Measurements from ENCODE around the gene RAB8B. TPM values are rescaled to one million over a fixed set of nuclear protein-coding genes. Genes with fewer than 3 reads are reported as not detected.
A peak's percentile ranks its signal among the peaks of the same experiment; 100 is the strongest.

Gene RAB8B
- total and polyA plus RNA-seq, 7 donors, result 6.5 to 30.4 (median 21.7) TPM

DNA sequence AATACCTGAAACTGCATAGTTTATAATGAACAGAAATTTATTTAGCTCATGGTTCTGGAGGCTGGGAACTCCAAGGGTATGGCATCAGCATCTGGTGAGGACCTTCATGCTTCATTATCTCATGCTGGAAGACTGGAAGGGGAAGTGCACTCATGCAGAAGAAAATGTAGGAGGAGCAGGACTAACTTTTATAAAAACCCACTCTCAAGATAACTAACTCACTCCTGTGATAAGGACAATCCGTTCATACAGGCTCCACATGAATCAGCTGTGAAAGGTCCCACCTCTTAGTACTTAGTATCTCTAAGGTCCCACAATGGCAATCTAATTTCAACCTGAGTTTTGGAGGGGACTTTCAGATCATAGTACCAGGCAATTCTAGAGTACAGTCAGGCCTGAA is 54.4 kb downstream of the RAB8B start:
- TF ChIP-seq POLR2AphosphoS5 (IDR thresholded peaks at IDR 0.05) (no peak), EP300 (IDR thresholded peaks at IDR 0.05) (no peak), POLR2A (IDR thresholded peaks at IDR 0.05) (no peak)
- TF ChIP-seq, protein P1, sequence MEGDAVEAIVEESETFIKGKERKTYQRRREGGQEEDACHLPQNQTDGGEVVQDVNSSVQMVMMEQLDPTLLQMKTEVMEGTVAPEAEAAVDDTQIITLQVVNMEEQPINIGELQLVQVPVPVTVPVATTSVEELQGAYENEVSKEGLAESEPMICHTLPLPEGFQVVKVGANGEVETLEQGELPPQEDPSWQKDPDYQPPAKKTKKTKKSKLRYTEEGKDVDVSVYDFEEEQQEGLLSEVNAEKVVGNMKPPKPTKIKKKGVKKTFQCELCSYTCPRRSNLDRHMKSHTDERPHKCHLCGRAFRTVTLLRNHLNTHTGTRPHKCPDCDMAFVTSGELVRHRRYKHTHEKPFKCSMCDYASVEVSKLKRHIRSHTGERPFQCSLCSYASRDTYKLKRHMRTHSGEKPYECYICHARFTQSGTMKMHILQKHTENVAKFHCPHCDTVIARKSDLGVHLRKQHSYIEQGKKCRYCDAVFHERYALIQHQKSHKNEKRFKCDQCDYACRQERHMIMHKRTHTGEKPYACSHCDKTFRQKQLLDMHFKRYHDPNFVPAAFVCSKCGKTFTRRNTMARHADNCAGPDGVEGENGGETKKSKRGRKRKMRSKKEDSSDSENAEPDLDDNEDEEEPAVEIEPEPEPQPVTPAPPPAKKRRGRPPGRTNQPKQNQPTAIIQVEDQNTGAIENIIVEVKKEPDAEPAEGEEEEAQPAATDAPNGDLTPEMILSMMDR (IDR thresholded peaks at IDR 0.05), result no peak
- Histone ChIP-seq H3K4me3 (no peak overlapping the region), H3K27me3 (no peaks in the 10 kb centered on the region), H3K4me1 (peaks cover 0 to 28% (median 26%) of the 10 kb centered on the region in 4 donors), H3K9me3 (no peaks in the 10 kb centered on the region), H3K27ac (peak overlapping the region; percentile 33 to 66 (median 56)), H3K36me3 (peaks cover 0 to 18% (median 2%) of the 10 kb centered on the region in 4 donors)
- intact Hi-C loops (cut with DNase I), result no loop called here
- no peak for DNase-seq
- 74 to 86% methylated on average over 1 of the region's 1 CpG for WGBS, 2 donors

DNA sequence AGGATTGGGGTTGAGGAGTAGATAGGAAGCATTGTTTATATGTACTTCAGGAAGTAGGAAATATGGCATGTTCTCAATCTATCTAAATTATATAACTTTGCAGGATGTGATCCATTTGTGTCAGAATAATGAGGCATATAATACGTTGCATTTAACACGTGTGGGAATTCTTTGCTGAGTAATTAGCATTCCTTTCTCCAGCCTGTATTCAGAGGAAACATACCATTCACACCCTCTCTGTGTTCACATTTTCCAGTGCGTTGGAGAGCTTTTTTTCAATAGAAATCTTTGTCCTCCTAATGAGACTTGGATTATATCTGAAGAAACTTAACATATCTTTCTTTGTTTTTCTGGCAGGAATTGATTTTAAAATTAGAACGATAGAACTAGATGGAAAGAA is 55.0 kb downstream of the RAB8B start:
- 65 to 75% methylated on average over 4 of the region's 4 CpGs for WGBS, 2 donors
- Histone ChIP-seq H3K9me3 (no peaks in the 10 kb centered on the region), H3K36me3 (peaks cover 0 to 18% (median 2%) of the 10 kb centered on the region in 4 donors), H3K4me3 (no peak overlapping the region), H3K27ac (peak overlapping the region; percentile 33 to 66 (median 56)), H3K27me3 (no peaks in the 10 kb centered on the region), H3K4me1 (peaks cover 0 to 31% (median 27%) of the 10 kb centered on the region in 4 donors)
- intact Hi-C loops (cut with DNase I), result no loop called here
- peak in 1 of 4 donors; percentile 33 for TF ChIP-seq POLR2AphosphoS5 (IDR thresholded peaks at IDR 0.05)
- TF ChIP-seq, protein P1 (IDR thresholded peaks at IDR 0.05), result no peak
- no peak for DNase-seq

DNA sequence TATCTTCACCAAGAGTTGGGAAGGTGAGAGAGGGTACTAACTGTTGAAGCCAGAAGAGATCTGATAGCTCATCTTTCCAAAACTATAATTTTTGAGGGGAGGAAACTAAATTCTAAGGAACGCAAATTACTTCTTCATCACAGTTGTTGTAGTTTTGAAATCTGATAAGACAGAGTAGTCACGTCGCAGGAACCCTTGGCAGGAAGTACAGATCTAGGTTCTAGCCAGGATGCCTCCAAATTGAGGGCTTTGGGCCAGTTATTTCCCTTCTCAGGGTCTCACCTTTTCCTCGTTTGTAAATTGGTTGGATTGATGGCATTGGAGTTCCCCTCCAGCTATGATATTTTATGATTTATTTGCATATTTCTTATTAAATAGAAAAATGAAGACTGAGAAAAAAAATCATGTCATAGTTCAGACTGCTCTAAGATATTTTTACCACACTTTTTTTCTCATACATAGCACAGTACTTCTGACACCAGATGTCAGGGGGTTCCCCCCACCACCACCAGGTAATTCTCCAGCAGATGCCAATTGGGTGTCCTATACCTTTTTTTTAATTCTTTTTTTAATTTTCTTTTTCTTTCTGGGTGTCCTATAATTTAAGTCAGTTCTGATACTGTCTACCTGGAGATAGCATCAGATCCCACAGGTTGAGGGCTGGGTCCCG is 55.7 kb downstream of the RAB8B start:
- Histone ChIP-seq H3K9me3 (no peaks in the 10 kb centered on the region), H3K36me3 (peaks cover 0 to 20% (median 2%) of the 10 kb centered on the region in 4 donors), H3K27ac (peak overlapping the region; percentile 33 to 66 (median 56)), H3K27me3 (no peaks in the 10 kb centered on the region), H3K4me3 (no peak overlapping the region), H3K4me1 (peaks cover 0 to 32% (median 27%) of the 10 kb centered on the region in 4 donors)
- WGBS, 2 donors, result 63 to 84% methylated on average over 5 of the region's 5 CpGs
- no peak for TF ChIP-seq POLR2A (IDR thresholded peaks at IDR 0.05)
- TF ChIP-seq, protein P1 (IDR thresholded peaks at IDR 0.05), result no peak
- no peak for TF ChIP-seq EP300 (IDR thresholded peaks at IDR 0.05)
- no peak for TF ChIP-seq POLR2AphosphoS5 (IDR thresholded peaks at IDR 0.05)
- intact Hi-C loops (cut with DNase I), result no loop called here
- DNase-seq, result no peak

DNA sequence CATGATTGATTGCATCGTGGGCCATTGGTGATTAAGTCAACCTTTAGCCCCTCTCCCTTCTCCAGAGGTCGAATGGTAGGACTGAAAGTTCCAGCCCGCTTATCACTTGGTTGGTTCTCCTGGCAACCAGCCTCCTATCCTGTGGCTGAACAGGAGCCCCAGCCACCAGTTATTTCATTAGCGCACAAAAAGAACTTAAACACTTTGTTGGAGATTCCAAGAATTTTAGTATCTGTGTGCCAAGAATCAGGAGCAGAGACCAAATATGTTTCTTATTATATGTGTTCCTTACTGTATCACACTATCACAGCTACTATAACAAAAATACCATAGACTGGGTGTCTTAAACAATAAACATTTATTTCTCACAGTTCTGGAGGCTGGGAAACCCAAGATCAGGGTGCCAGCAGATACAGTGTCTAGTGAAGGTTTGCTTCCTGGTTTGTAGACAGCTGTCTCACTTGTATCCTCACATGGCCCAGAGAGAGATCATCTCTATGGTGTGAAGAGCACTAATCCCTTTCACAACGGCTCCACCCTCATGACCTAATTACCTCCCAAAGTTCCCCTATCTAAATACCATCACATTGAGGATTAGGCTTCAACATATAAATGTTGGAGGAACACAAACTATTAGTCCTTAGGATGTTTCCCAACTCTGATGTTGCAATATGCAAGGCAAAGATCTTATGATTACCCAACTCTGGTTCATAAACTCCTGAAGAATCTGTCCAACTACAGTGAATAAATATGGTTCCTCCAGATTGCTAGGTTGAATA is 57.5 kb downstream of the RAB8B start:
- TF ChIP-seq, protein P1 (IDR thresholded peaks at IDR 0.05), result no peak
- TF ChIP-seq EP300 (IDR thresholded peaks at IDR 0.05) (no peak), POLR2A (IDR thresholded peaks at IDR 0.05) (no peak), POLR2AphosphoS5 (IDR thresholded peaks at IDR 0.05) (peak in 3 of 4 donors; percentile 56 to 77 (median 58))
- no peaks in the 10 kb centered on the region for H3K27me3 ChIP-seq
- no peaks in the 10 kb centered on the region for H3K9me3 ChIP-seq
- peak overlapping the region; percentile 30 to 65 (median 46) for H3K27ac ChIP-seq
- peak; percentile 70 for DNase-seq
- WGBS, 2 donors, result 84 to 86% methylated on average over 5 of the region's 5 CpGs
- H3K36me3 ChIP-seq, result peaks cover 0 to 36% (median 7%) of the 10 kb centered on the region in 4 donors
- H3K4me1 ChIP-seq, result peaks cover 0 to 32% (median 27%) of the 10 kb centered on the region in 4 donors
- intact Hi-C loops (cut with DNase I), result no loop called here
- H3K4me3 ChIP-seq, result no peak overlapping the region
